Neural crest cell (in vitro differentiated cells): ENCODE results near the gene PARVB. TPM values are rescaled to one million over a fixed set of nuclear protein-coding genes. Genes with fewer than 3 reads are reported as not detected.

Experiments
- DNase-seq: peaks from one replicate; pipeline ENCODE4 v3.0.0; 2021; ENCODE audit warnings: low read depth, mixed read lengths, low spot score
- H3K27ac Mint-ChIP-seq: one replicate; pipeline ENCODE4 v1.8.0; 2021; ENCODE audit warnings: mild to moderate bottlenecking, mixed read lengths; ENCODE audit not compliant: unreplicated experiment
- H3K27me3 Mint-ChIP-seq: 2 replicates; pipeline ENCODE4 v1.8.0; 2021; ENCODE audit warnings: low read depth, mild to moderate bottlenecking, mixed read lengths
- H3K36me3 Mint-ChIP-seq: 2 replicates; pipeline ENCODE4 v1.8.0; 2021; ENCODE audit warnings: low read depth, mild to moderate bottlenecking, mixed read lengths
- H3K4me1 Mint-ChIP-seq: 2 replicates; pipeline ENCODE4 v1.8.0; 2021; ENCODE audit warnings: mixed read lengths
- H3K4me3 Mint-ChIP-seq: one replicate; pipeline ENCODE4 v1.8.0; 2021; ENCODE audit warnings: mild to moderate bottlenecking, mixed read lengths
- H3K9me3 Mint-ChIP-seq: 2 replicates; pipeline ENCODE4 v1.8.0; 2021; ENCODE audit warnings: mixed read lengths
- CTCF ChIP-seq: fragments of 200-600 bp; sonication (generic); conservative IDR thresholded peaks from 2 replicates; pipeline ENCODE4 v1.5.0; 2021; ENCODE audit warnings: antibody characterized with exemption, mild to moderate bottlenecking
- total RNA-seq: library from RNA; stranded (reverse); gene quantifications from 2 replicates; pipeline ENCODE4 v1.2.1, GENCODE V29; 2021

PARVB gene
- total RNA-seq, 1 donor from 2014 or later, result 21.8 TPM

DNA sequence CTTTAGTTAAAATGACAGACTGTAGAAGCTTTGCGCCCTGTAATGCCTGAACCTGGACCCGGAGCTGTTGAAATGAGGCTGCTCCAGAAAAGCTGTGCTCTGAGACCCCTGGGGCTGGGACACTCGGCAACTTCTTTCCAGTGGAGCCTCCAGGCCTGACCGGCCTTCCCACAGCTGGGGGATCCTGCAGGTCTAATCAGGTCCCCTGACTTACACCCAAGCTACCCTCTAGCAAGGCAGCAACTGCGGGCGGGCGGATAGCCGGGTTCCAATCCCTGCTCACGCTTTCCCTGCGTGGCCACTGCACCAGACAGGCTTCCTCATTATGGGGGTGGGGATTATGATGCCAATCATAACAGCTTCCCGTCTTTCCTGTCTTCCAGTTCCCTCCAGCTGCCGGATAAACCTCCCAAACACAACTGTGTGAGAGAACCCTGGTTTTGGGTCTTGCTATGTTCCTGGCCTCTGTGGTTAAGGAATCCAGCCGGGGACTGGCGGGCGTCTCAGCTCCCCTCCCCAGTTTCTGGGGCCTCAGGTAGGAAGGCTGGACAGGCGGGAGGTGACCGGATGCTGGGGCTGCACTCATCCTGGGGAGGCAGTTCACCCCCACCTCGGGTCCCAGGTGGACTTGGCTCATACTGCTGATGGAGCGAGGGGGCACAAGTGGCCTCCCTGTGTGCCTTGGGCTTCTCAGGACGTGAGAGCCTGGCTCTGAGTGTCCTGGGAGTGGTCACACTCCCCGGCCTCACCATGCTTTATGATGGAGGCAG lies 195.2 kb downstream of the PARVB start:
- H3K9me3 Mint-ChIP-seq, result no peaks in the 10 kb centered on the region
- no peak for DNase-seq
- no peak overlapping the region for H3K4me3 Mint-ChIP-seq
- no peak overlapping the region for H3K27ac Mint-ChIP-seq
- TF ChIP-seq CTCF, result no peak
- H3K36me3 Mint-ChIP-seq, result no peaks in the 10 kb centered on the region
- no peaks in the 10 kb centered on the region for H3K4me1 Mint-ChIP-seq
- H3K27me3 Mint-ChIP-seq, result peaks cover 7% of the 10 kb centered on the region

DNA sequence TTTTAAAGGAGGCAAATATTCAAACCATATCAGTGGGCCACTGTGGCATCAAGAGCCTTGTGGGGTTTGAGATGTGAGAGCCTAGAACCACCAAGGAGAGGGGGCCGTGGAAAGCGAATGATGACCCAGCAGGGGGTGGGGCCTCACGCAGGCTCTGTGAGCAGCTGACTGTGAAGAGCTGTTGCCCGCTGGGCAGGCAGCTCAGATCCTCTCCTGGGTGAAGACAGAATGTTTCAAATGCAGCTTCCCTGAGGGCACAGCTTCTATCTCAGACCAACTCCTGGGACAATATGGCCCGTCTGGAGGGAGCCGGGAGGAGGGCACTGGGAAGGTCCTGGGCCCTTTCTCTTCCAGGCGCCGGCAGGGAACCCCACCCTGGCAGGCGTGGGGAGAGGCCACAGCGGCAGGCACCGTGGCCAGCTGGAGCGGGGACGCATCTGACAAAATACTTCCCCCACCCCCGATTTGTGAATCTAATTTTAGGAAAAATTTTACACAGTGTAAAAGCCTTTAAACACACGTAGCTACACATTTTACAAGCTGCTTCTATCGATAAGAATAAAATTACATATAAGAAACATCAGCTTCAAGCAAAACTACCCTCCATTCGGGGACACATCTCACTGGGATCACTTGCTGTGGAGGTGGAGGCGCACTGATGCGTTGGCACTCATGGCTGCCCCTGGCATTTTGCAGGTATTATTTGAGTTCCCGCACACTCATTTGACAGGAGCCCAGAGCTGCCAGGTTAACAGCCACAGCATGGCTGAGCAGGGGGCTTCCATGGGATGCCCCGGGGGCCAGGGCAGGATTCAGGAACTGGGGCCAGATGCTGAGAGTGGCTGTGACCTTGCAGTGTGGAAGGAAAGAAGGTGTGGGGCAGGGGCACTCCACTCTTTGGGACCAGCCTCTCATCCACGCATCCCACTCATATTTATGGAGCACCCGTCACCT lies 196.9 kb downstream of the PARVB start:
- H3K9me3 Mint-ChIP-seq, result no peaks in the 10 kb centered on the region
- no peak for TF ChIP-seq CTCF
- H3K36me3 Mint-ChIP-seq, result no peaks in the 10 kb centered on the region
- no peak overlapping the region for H3K4me3 Mint-ChIP-seq
- no peak for DNase-seq
- no peaks in the 10 kb centered on the region for H3K4me1 Mint-ChIP-seq
- peaks cover 15% of the 10 kb centered on the region for H3K27me3 Mint-ChIP-seq
- no peak overlapping the region for H3K27ac Mint-ChIP-seq

DNA sequence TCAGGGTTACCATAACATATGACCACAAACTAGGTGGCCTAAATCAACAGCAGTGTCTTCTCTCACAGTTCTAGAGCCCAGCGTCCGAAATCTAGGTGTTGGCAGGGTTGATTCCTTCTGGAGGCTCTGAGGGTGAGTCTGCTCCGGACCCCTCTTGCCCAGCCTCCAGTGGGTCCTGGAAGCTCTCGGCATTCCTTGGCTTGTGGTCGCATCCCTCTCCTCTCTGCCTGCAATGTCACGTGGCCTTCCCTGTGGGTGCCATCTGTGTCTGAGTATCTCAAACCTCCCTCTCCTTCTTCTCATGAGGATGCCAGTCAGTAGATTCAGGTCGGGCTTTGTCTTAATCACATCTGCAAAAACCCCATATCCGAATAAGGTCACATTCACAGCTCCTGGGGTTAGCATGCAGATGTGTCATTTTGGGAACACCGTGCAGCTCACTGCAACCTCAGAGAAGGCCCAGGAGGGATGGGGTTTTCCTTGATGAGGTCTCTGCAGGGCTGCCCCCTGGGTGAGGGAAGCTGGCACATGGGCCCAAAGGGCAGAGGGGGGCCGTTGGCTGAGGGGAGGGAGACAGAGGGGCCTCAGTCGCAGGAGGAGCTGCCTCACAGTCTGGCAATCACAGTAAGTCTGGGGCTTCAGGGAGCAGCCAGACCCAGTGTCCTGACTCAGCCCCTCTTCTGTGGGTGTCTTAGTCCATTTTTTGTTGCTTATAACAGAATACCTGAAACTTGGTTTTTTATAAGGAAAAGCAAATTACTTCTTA lies 197.8 kb downstream of the PARVB start:
- DNase-seq, result no peak

More for the DNA sequence above, 197.8 kb downstream of the PARVB start:
- no peaks in the 10 kb centered on the region for H3K9me3 Mint-ChIP-seq
- no peak overlapping the region for H3K27ac Mint-ChIP-seq
- H3K36me3 Mint-ChIP-seq, result no peaks in the 10 kb centered on the region
- no peaks in the 10 kb centered on the region for H3K4me1 Mint-ChIP-seq
- no peak overlapping the region for H3K4me3 Mint-ChIP-seq
- TF ChIP-seq CTCF, result no peak
- peaks cover 15% of the 10 kb centered on the region for H3K27me3 Mint-ChIP-seq

Other genes with a start within 250 kb of the PARVB start
- gene EFCAB6, start 212.0 kb upstream of the PARVB start, total RNA-seq, result 1.5 and 2.3 TPM in 2 replicates
- 6.3 and 7.3 TPM in 2 replicates for gene SULT4A1, start 161.8 kb upstream of the PARVB start, total RNA-seq
- gene PNPLA5, start 132.3 kb upstream of the PARVB start, total RNA-seq, result not detected in 2 replicates
- 28.3 and 31.2 TPM in 2 replicates for gene PNPLA3, start 100.5 kb upstream of the PARVB start, total RNA-seq
- 54.0 and 54.6 TPM in 2 replicates for gene SAMM50, start 68.9 kb upstream of the PARVB start, total RNA-seq
- 0.14 and 0.23 TPM in 2 replicates for gene PARVG, start 156.6 kb downstream of the PARVB start, total RNA-seq